PC-3 (cell line): ENCODE data around the gene PGLYRP4. TPM values are rescaled to one million over a fixed set of nuclear protein-coding genes. Genes with fewer than 3 reads are reported as not detected.

Source experiments
- ATAC-seq: fragments of 200-7000 bp; cut with Tn5 transposase; 2 replicates; pipeline ENCODE4 v1.9.1; 2020; ENCODE audit warnings: mild to moderate bottlenecking, moderate library complexity
- BruUV-seq: library from RNA; stranded (reverse); fragments of 400-500 nt; replicated peaks from 2 replicates; lab custom pipeline; 2021; lab: Mats Ljungman, UMichigan
- CTCF ChIA-PET: fragments of 300-600 bp; sonication (Branson Sonifier 250); formaldehyde crosslinking; loops from one replicate; lab custom pipeline; 2022; ENCODE audit warnings: antibody characterized with exemption; lab: Charles Lee
- POLR2A ChIA-PET: fragments of 300-600 bp; sonication (Branson Sonifier 250); formaldehyde crosslinking; loops from one replicate; lab custom pipeline; 2022; ENCODE audit warnings: antibody characterized with exemption; ENCODE audit not compliant: unreplicated experiment; lab: Charles Lee
- DNase-seq: peaks from one replicate; pipeline ENCODE4 v3.0.0-alpha.2; 2015
- H2AFZ ChIP-seq: fragments of 300-600 bp; sonication (generic); 2 replicates; pipeline ENCODE4 v1.6.0; 2016; ENCODE audit warnings: antibody characterized with exemption, low read length
- H3F3A ChIP-seq: fragments of 300-600 bp; sonication (generic); one replicate; pipeline ENCODE4 v1.6.0; 2017; ENCODE audit warnings: antibody characterized with exemption, low read length, control low read depth, mild to moderate bottlenecking; ENCODE audit not compliant: unreplicated experiment
- H3K27ac ChIP-seq: fragments of 300-600 bp; sonication (generic); 2 replicates; pipeline ENCODE4 v1.5.1; 2016; ENCODE audit warnings: mild to moderate bottlenecking, low read length
- H3K27me3 ChIP-seq: fragments of 300-600 bp; sonication (generic); 2 replicates; pipeline ENCODE4 v1.6.1; 2016; ENCODE audit warnings: low read length, mixed read lengths
- H3K36me3 ChIP-seq: fragments of 300-600 bp; sonication (generic); 2 replicates; pipeline ENCODE4 v1.6.1; 2016; ENCODE audit warnings: low read depth, mixed run types, low read length, mixed read lengths
- H3K4me1 ChIP-seq: fragments of 300-600 bp; sonication (generic); 2 replicates; pipeline ENCODE4 v1.5.1; 2016; ENCODE audit warnings: low read length; ENCODE audit not compliant: insufficient read depth
- H3K4me2 ChIP-seq: fragments of 300-600 bp; sonication (generic); 2 replicates; pipeline ENCODE4 v1.6.0; 2016; ENCODE audit warnings: low read length
- H3K4me3 ChIP-seq: fragments of 300-600 bp; sonication (generic); 2 replicates; pipeline ENCODE4 v1.5.1; 2016; ENCODE audit warnings: mild to moderate bottlenecking, low read length, mixed read lengths
- H3K79me2 ChIP-seq: fragments of 300-600 bp; sonication (generic); 2 replicates; pipeline ENCODE4 v1.6.1; 2017; ENCODE audit warnings: low read length, mixed read lengths
- H3K9ac ChIP-seq: fragments of 300-600 bp; sonication (generic); 2 replicates; pipeline ENCODE4 v1.6.0; 2016; ENCODE audit warnings: mild to moderate bottlenecking, low read length
- H3K9me2 ChIP-seq: fragments of 300-600 bp; sonication (generic); replicated peaks from 2 replicates; pipeline ENCODE4 v1.6.1; 2016; ENCODE audit warnings: mixed run types, low read length, mixed read lengths
- H3K9me3 ChIP-seq: fragments of 300-600 bp; sonication (generic); 2 replicates; pipeline ENCODE4 v1.6.1; 2016; ENCODE audit warnings: low read length, mixed read lengths
- H4K20me1 ChIP-seq: fragments of 300-600 bp; sonication (generic); 2 replicates; pipeline ENCODE4 v1.6.1; 2016; ENCODE audit warnings: low read length, mixed read lengths
- CTCF ChIP-seq: fragments of 300-600 bp; sonication (generic); conservative IDR thresholded peaks from 2 replicates; pipeline ENCODE4 v1.5.1; 2017; ENCODE audit warnings: antibody characterized with exemption, low read depth, mild to moderate bottlenecking, low read length
- EZH2 ChIP-seq: fragments of 300-600 bp; sonication (generic); IDR thresholded peaks from one replicate; pipeline ENCODE4 v1.6.1; 2017; ENCODE audit warnings: antibody characterized with exemption, mild to moderate bottlenecking, low read length; ENCODE audit not compliant: unreplicated experiment
- EZH2phosphoT487 ChIP-seq: fragments of 300-600 bp; sonication (generic); IDR thresholded peaks from 2 replicates; pipeline ENCODE4 v1.6.1; 2018; ENCODE audit warnings: mild to moderate bottlenecking, antibody characterized with exemption, low read length, borderline replicate concordance
- intact Hi-C: fragments of 100-400 bp; cut with micrococcal nuclease; formaldehyde crosslinking; loops from 2 replicates; pipeline ENCODE4 v1.9.0; 2023
- total RNA-seq: library from RNA; depleted of rRNA; stranded (reverse); fragments of >200 nt; gene quantifications from 2 replicates; pipeline ENCODE4 v1.2.3, GENCODE V29; 2014

PGLYRP4 gene
- total RNA-seq, 1 experiment from 2014 or later: not detected

DNA sequence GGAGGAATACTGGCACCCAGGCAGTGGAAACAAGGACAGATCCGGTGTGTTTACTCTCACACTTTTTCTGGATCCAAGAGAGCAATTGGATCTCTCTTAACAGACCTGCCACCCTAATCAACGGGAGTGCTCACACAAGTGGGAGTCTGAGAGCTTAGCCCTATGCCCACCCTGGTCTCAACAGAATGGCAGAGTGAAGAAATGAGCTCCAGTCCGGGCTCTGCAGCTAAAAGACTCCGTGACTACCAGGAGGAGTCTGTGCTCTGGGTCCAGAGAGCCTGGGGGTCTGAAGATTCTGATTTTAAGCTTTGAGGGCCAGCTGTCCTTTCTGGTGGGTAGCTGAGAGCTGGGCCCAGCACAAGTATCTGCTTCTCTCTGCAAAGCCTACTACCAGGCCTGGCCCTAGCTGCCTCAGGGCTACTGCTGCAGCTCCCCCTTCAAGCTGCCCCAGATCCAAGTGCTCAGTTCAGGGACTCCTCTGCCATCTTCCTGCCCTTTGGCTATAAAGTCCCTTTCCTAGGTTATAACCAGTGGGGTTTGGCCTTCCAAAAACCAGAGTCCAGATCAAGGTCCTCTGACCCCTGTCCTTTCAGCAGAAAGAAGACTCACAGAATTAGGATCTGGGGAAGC lies 13.0 kb upstream of the PGLYRP4 start:
- Histone ChIP-seq H3K27me3 (no peaks in the 10 kb centered on the region), H3K4me1 (peaks cover 40% of the 10 kb centered on the region), H4K20me1 (no peaks in the 10 kb centered on the region), H2AFZ (no peak overlapping the region), H3K79me2 (no peaks in the 10 kb centered on the region), H3K9me2 (no peaks in the 10 kb centered on the region), H3K4me3 (no peak overlapping the region), H3K9me3 (no peaks in the 10 kb centered on the region), H3K27ac (no peak overlapping the region), H3K36me3 (no peaks in the 10 kb centered on the region), H3F3A (peaks cover 4% of the 10 kb centered on the region), H3K4me2 (no peak overlapping the region), H3K9ac (no peak overlapping the region)
- intact Hi-C loops: no loop called here
- ChIA-PET POLR2A (interaction anchor here (0.6 kb wide), 1 partner anchor 174 kb away, joined by 3 read pairs; the partner anchor contains the start of gene S100A6), CTCF (no interaction called here)
- no peak for ATAC-seq
- no TSS peak for BruUV-seq
- no peak for DNase-seq
- no peak for TF ChIP-seq CTCF

- Histone ChIP-seq H3K4me1 (peaks cover 46% of the 10 kb centered on the region), H3K4me2 (no peak overlapping the region), H3K9me2 (no peaks in the 10 kb centered on the region), H3K36me3 (no peaks in the 10 kb centered on the region), H3F3A (peaks cover 4% of the 10 kb centered on the region), H2AFZ (no peak overlapping the region), H3K9ac (no peak overlapping the region), H3K9me3 (no peaks in the 10 kb centered on the region), H4K20me1 (no peaks in the 10 kb centered on the region), H3K27ac (no peak overlapping the region), H3K4me3 (no peak overlapping the region), H3K79me2 (no peaks in the 10 kb centered on the region), H3K27me3 (no peaks in the 10 kb centered on the region)
- ATAC-seq (no peak), DNase-seq (no peak)
- POLR2A ChIA-PET: no interaction called here
- intact Hi-C loops: no loop called here
- TF ChIP-seq EZH2: no peak
- CTCF ChIA-PET: no interaction called here
- no TSS peak for BruUV-seq
Observed at GRCh38 chr1:153360592-153361479, 12.2 kb upstream of the PGLYRP4 start.

GRCh38 chr1:153360190-153360589 lies 11.5 kb upstream of the PGLYRP4 start:
- no peaks in the 10 kb centered on the region for H3K9me2 ChIP-seq

More at GRCh38 chr1:153360190-153360589, 11.5 kb upstream of the PGLYRP4 start:
- no peak for DNase-seq
- intact Hi-C loops: no loop called here
- peaks cover 44% of the 10 kb centered on the region for H3K4me1 ChIP-seq
- H3K27ac ChIP-seq: no peak overlapping the region
- H3K36me3 ChIP-seq: no peaks in the 10 kb centered on the region
- H4K20me1 ChIP-seq: no peaks in the 10 kb centered on the region
- no peak overlapping the region for H3K4me2 ChIP-seq
- no TSS peak for BruUV-seq
- no peak overlapping the region for H3K4me3 ChIP-seq
- no peaks in the 10 kb centered on the region for H3K27me3 ChIP-seq
- peaks cover 4% of the 10 kb centered on the region for H3F3A ChIP-seq
- CTCF ChIA-PET: no interaction called here
- H2AFZ ChIP-seq: no peak overlapping the region
- no peak for TF ChIP-seq EZH2
- no peak for TF ChIP-seq EZH2phosphoT487
- ATAC-seq: no peak
- no peaks in the 10 kb centered on the region for H3K9me3 ChIP-seq
- no peaks in the 10 kb centered on the region for H3K79me2 ChIP-seq
- POLR2A ChIA-PET: no interaction called here
- H3K9ac ChIP-seq: no peak overlapping the region
